Measurements from ENCODE around the gene ARL14EPL. TPM values are rescaled to one million over a fixed set of nuclear protein-coding genes. Genes with fewer than 3 reads are reported as not detected.

ARL14EPL gene
- total and polyA plus RNA-seq, 2 experiments from 2014 or later, result not detected

GRCh38 chr5:116046261-116046660, 14.0 kb downstream of the ARL14EPL start:
- Histone ChIP-seq H3K4me1 (ENCODE audit: insufficient read depth) (no peaks in the 10 kb centered on the region), H3K9me2 (ENCODE audit: insufficient read depth) (no peaks in the 10 kb centered on the region), H3K4me2 (no peak overlapping the region), H3K79me2 (replicated peaks; ENCODE audit: insufficient read depth) (no peaks in the 10 kb centered on the region), H3K36me3 (ENCODE audit: insufficient read depth) (no peaks in the 10 kb centered on the region), H3K27ac (ENCODE audit: low read depth) (no peak overlapping the region), H3K4me3 (no peak overlapping the region), H4K20me1 (replicated peaks; ENCODE audit: insufficient read depth) (no peaks in the 10 kb centered on the region), H2AFZ (no peak overlapping the region), H3K27me3 (ENCODE audit: insufficient read depth) (no peaks in the 10 kb centered on the region), H3F3A (replicated peaks; ENCODE audit: low read depth) (no peaks in the 10 kb centered on the region)
- ATAC-seq (no peak), DNase-seq (ENCODE audit: low spot score) (no peak)
- H3K36me3 Mint-ChIP-seq (ENCODE audit: low read depth), result no peaks in the 10 kb centered on the region
- H3K27me3 Mint-ChIP-seq (ENCODE audit: insufficient read depth, low read depth, poor library complexity), result no peaks in the 10 kb centered on the region
- no peaks in the 10 kb centered on the region for H3K9me3 Mint-ChIP-seq
- TF ChIP-seq CREB1 (CRISPR knock-in tag; IDR thresholded peaks at IDR 0.05; ENCODE audit: low read depth), result no peak
- no peak for TF ChIP-seq REST (IDR thresholded peaks at IDR 0.05; ENCODE audit: unreplicated experiment)
- TF ChIP-seq EZH2phosphoT487 (IDR thresholded peaks at IDR 0.05; ENCODE audit: unreplicated experiment), result no peak
- no peak for TF ChIP-seq EZH2 (IDR thresholded peaks at IDR 0.05; ENCODE audit: low read depth, unreplicated experiment)
- TF ChIP-seq POLR2AphosphoS5 (IDR thresholded peaks at IDR 0.05; ENCODE audit: low read depth), result no peak
- TF ChIP-seq NANOG (IDR thresholded peaks at IDR 0.05; ENCODE audit: borderline replicate concordance), result no peak
- TF ChIP-seq JUNB (IDR thresholded peaks at IDR 0.05; ENCODE audit: unreplicated experiment), result no peak
- TF ChIP-seq, protein P1, sequence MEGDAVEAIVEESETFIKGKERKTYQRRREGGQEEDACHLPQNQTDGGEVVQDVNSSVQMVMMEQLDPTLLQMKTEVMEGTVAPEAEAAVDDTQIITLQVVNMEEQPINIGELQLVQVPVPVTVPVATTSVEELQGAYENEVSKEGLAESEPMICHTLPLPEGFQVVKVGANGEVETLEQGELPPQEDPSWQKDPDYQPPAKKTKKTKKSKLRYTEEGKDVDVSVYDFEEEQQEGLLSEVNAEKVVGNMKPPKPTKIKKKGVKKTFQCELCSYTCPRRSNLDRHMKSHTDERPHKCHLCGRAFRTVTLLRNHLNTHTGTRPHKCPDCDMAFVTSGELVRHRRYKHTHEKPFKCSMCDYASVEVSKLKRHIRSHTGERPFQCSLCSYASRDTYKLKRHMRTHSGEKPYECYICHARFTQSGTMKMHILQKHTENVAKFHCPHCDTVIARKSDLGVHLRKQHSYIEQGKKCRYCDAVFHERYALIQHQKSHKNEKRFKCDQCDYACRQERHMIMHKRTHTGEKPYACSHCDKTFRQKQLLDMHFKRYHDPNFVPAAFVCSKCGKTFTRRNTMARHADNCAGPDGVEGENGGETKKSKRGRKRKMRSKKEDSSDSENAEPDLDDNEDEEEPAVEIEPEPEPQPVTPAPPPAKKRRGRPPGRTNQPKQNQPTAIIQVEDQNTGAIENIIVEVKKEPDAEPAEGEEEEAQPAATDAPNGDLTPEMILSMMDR (conservative IDR thresholded peaks at IDR 0.05; ENCODE audit: low read depth in 2 of 2), result no peak
- TF ChIP-seq ZNF331 (CRISPR knock-in tag; IDR thresholded peaks at IDR 0.05; ENCODE audit: low read depth), result no peak
- TF ChIP-seq ZNF462 (CRISPR knock-in tag; IDR thresholded peaks at IDR 0.05), result no peak
- no peak for TF ChIP-seq ZNF114 (CRISPR knock-in tag; IDR thresholded peaks at IDR 0.05)
- TF ChIP-seq, protein P2, sequence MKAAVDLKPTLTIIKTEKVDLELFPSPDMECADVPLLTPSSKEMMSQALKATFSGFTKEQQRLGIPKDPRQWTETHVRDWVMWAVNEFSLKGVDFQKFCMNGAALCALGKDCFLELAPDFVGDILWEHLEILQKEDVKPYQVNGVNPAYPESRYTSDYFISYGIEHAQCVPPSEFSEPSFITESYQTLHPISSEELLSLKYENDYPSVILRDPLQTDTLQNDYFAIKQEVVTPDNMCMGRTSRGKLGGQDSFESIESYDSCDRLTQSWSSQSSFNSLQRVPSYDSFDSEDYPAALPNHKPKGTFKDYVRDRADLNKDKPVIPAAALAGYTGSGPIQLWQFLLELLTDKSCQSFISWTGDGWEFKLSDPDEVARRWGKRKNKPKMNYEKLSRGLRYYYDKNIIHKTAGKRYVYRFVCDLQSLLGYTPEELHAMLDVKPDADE (IDR thresholded peaks at IDR 0.05), result no peak
- TF ChIP-seq STAT1 (IDR thresholded peaks at IDR 0.05; ENCODE audit: unreplicated experiment), result no peak
- H3K4me3 Mint-ChIP-seq, result no peak overlapping the region
- H3K4me1 Mint-ChIP-seq, result peaks cover 2% of the 10 kb centered on the region; the same call in 1 of the 3 replicates
- H3K27ac Mint-ChIP-seq, result no peak overlapping the region
